OCI-LY7 (cell line): ENCODE data around the gene GGT6.

Experiments used
- EZH2phosphoT487 ChIP-seq: fragments of 200-600 bp; sonication (generic); IDR thresholded peaks from 2 replicates; pipeline ENCODE4 v1.6.1; 2018; ENCODE audit warnings: low read depth, borderline replicate concordance, mild to moderate bottlenecking, mixed run types, antibody characterized with exemption, low read length, moderate library complexity, mixed read lengths
- TF ChIP-seq, protein P1 (sequence below): fragments of 200-600 bp; sonication (generic); conservative IDR thresholded peaks from 2 replicates; pipeline ENCODE4 v1.5.1; 2014; ENCODE audit warnings: mild to moderate bottlenecking, antibody characterized with exemption, low read length, moderate library complexity, mixed read lengths

DNA sequence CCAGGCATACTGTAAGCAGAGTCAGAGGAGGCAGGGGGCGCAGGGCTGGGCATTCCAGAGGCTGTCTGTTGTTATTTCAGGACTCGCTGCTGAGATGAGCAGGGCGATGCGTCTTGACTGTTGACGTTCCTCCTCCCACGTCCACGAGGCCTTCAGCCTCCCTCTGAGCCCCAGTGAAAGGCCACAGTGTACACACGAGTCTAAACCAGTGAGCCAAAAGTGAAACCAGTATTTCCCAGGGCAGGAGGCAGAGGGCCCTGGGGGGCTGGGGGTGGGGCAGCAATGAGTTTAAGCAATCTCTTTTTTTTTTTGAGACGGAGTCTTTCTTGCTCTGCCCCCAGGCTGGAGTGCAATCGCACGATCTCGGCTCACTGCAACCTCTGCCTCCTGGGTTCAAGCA, 45.4 kb upstream of the GGT6 start:
- TF ChIP-seq, protein P1, sequence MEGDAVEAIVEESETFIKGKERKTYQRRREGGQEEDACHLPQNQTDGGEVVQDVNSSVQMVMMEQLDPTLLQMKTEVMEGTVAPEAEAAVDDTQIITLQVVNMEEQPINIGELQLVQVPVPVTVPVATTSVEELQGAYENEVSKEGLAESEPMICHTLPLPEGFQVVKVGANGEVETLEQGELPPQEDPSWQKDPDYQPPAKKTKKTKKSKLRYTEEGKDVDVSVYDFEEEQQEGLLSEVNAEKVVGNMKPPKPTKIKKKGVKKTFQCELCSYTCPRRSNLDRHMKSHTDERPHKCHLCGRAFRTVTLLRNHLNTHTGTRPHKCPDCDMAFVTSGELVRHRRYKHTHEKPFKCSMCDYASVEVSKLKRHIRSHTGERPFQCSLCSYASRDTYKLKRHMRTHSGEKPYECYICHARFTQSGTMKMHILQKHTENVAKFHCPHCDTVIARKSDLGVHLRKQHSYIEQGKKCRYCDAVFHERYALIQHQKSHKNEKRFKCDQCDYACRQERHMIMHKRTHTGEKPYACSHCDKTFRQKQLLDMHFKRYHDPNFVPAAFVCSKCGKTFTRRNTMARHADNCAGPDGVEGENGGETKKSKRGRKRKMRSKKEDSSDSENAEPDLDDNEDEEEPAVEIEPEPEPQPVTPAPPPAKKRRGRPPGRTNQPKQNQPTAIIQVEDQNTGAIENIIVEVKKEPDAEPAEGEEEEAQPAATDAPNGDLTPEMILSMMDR = no peak
- no peak for TF ChIP-seq EZH2phosphoT487
